Stimulated activated CD4-positive, alpha-beta T cell treated with anti-CD3 and anti-CD28 coated beads, Interleukin-12 subunit alpha, Interleukin-12 subunit beta, amount 100 ng/mL, for 48 hours (primary cell): Measurements from ENCODE around the gene MOSPD2.

Source experiments
- DNase-seq, 3 donors: peaks; one replicate each; pipeline ENCODE4 v3.0.0-alpha.2; 2020; ENCODE audit warnings: low read depth in 2 of 3, low spot score in 1 of 3

Gene MOSPD2

GRCh38 chrX:14913241-14913640, 40.0 kb downstream of the MOSPD2 start:
- DNase-seq, result no peak

- DNase-seq, result no peak
Measured at GRCh38 chrX:14915596-14915995, 42.4 kb downstream of the MOSPD2 start.

- DNase-seq, result no peak
Measured at GRCh38 chrX:14916017-14916674, 42.9 kb downstream of the MOSPD2 start.

- no peak for DNase-seq
Measured at GRCh38 chrX:14919407-14919806, 46.2 kb downstream of the MOSPD2 start.

GRCh38 chrX:14920196-14920595, 47.0 kb downstream of the MOSPD2 start:
- no peak for DNase-seq

- no peak for DNase-seq
Measured at GRCh38 chrX:14922437-14922836, 49.2 kb downstream of the MOSPD2 start.

- no peak for DNase-seq
Measured at GRCh38 chrX:14923761-14924160, 50.5 kb downstream of the MOSPD2 start.

GRCh38 chrX:14926471-14926870, 53.2 kb downstream of the MOSPD2 start:
- DNase-seq, result no peak

GRCh38 chrX:14927401-14927800, 54.2 kb downstream of the MOSPD2 start:
- no peak for DNase-seq

GRCh38 chrX:14930663-14931062, 57.4 kb downstream of the MOSPD2 start:
- DNase-seq, result no peak

- DNase-seq, result no peak
Measured at GRCh38 chrX:14932136-14932535, 58.9 kb downstream of the MOSPD2 start.

GRCh38 chrX:14934423-14934822, 61.2 kb downstream of the MOSPD2 start:
- DNase-seq, result no peak

- DNase-seq, result no peak
Measured at GRCh38 chrX:14936561-14936960, 63.3 kb downstream of the MOSPD2 start.

GRCh38 chrX:14939644-14940043, 66.4 kb downstream of the MOSPD2 start:
- no peak for DNase-seq

- DNase-seq, result no peak
Measured at GRCh38 chrX:14941301-14941700, 68.1 kb downstream of the MOSPD2 start.

- DNase-seq, result no peak
Measured at GRCh38 chrX:14942341-14942740, 69.1 kb downstream of the MOSPD2 start.

GRCh38 chrX:14943962-14944361, 70.7 kb downstream of the MOSPD2 start:
- DNase-seq, result no peak

GRCh38 chrX:14946606-14947155, 73.5 kb downstream of the MOSPD2 start:
- no peak for DNase-seq

- no peak for DNase-seq
Measured at GRCh38 chrX:14948691-14949090, 75.5 kb downstream of the MOSPD2 start.

- DNase-seq, result no peak
Measured at GRCh38 chrX:14956813-14957582, 83.8 kb downstream of the MOSPD2 start.

GRCh38 chrX:14963447-14964236, 90.4 kb downstream of the MOSPD2 start:
- no peak for DNase-seq

- no peak for DNase-seq
Measured at GRCh38 chrX:14964500-14964899, 91.3 kb downstream of the MOSPD2 start.
